GM04504 (cell line): Measurements from ENCODE around the gene AZU1.

Source experiments
- DNase-seq: peaks from one replicate; pipeline ENCODE4 v3.0.0-alpha.2; 2012; ENCODE audit warnings: low read depth

The AZU1 gene

DNA sequence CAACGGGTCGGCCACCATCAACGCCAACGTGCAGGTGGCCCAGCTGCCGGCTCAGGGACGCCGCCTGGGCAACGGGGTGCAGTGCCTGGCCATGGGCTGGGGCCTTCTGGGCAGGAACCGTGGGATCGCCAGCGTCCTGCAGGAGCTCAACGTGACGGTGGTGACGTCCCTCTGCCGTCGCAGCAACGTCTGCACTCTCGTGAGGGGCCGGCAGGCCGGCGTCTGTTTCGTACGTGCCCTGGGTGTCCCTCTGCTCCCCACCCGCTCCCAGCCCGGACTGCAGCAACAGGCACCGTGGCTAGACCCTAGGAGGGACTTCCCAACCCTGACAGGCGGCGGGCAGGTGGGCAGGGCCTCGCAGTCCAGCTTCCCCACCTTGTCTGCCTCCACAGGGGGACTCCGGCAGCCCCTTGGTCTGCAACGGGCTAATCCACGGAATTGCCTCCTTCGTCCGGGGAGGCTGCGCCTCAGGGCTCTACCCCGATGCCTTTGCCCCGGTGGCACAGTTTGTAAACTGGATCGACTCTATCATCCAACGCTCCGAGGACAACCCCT is 28.0 kb downstream of the AZU1 start:
- DNase-seq: no peak

- no peak for DNase-seq
These were observed 30.6 kb downstream of the AZU1 start for GRCh38 chr19:858284-858683.

- no peak for DNase-seq
These were observed 31.5 kb downstream of the AZU1 start, which contains the start of gene CFD for GRCh38 chr19:858868-859843. Gene CFD, plus strand, starts transcription at chr19:859664. Its CDS starts 26 bp downstream, at chr19:859690.

DNA sequence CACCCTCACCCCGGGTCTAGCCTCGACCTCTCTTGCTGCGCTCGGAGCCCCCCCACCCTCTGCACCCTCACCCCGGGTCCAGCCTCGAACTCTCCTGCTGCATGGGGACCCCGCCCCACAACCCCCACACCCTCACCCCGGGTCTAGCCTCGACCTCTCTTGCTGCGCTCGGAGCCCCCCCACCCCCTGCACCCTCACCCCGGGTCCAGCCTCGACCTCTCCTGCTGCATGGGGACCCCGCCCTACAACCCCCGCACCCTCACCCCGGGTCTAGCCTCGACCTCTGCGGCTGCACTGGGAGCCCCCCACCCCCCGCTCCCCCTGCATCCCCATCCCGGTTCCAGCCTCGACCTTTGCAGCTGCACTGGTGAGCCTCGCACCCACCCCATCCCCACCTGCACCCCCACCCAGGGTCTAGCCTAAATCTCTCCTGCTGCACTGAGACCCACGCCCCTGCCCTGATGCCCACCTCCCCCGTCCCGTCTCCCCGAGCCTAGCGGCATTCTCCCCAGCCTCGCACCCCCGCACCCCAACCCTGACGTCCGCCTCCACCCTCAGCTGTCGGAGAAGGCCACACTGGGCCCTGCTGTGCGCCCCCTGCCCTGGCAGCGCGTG is 33.6 kb downstream of the AZU1 start:
- DNase-seq: no peak

DNA sequence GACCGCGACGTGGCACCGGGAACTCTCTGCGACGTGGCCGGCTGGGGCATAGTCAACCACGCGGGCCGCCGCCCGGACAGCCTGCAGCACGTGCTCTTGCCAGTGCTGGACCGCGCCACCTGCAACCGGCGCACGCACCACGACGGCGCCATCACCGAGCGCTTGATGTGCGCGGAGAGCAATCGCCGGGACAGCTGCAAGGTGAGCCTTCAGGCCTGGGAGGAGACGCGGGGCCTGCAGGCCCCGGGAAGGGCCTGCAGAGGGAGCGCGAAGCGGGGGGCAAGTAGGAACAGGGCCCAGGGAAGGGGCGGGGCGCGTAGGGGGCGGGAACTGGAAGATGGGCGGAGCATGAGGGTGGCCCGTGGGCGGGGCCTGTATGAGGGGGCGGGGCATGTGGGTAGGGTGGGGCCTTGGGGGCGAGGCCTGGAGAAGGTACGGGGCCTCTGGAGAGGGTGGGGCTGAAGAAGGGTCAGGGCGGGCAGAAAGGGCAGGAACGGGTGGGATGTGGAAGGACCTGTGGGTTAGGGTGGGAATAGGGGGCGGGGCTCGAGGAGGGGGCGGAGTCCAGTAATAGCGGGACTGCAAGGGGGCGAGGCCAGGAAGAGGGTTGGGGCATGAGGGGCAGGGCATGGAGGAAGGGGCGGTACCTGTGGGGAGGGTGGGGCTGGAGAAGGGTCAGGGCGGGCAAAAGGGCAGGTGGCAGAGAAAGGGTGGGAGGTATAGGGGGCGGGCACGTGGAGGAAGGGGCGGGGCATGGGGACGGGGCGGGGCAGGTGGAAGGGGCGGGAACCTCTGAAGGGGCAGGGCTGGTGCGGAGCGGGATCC is 34.3 kb downstream of the AZU1 start:
- no peak for DNase-seq

DNA sequence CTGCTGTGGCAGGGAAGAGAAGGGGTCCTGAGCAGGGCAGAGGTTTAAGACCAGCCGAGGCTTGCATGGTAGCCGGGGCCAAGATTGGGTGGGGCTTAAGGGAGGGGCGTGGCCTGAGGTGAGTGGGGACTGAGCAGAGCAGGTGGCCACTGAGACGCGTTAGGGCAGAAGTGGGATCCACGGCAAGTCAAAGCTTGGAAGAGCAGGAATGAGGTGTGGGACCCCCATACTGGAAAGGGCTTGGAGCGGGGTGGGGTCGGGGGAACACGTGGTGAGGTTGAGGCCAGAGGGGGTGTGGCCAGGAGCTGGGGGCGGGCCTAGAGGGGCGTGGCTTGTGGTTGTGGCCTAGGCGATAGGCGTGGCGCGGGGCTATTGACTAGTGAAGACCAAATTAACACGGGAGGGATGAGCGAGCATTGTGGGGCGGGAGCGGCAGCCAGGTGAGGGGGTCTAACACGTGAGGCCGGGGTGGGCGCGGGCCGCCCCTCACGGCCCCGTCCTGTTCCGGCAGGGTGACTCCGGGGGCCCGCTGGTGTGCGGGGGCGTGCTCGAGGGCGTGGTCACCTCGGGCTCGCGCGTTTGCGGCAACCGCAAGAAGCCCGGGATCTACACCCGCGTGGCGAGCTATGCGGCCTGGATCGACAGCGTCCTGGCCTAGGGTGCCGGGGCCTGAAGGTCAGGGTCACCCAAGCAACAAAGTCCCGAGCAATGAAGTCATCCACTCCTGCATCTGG is 35.1 kb downstream of the AZU1 start:
- no peak for DNase-seq

- DNase-seq: no peak
These were observed 35.6 kb downstream of the AZU1 start for GRCh38 chr19:863315-863620.

- no peak for DNase-seq
These were observed 39.2 kb downstream of the AZU1 start for GRCh38 chr19:866769-867300.

DNA sequence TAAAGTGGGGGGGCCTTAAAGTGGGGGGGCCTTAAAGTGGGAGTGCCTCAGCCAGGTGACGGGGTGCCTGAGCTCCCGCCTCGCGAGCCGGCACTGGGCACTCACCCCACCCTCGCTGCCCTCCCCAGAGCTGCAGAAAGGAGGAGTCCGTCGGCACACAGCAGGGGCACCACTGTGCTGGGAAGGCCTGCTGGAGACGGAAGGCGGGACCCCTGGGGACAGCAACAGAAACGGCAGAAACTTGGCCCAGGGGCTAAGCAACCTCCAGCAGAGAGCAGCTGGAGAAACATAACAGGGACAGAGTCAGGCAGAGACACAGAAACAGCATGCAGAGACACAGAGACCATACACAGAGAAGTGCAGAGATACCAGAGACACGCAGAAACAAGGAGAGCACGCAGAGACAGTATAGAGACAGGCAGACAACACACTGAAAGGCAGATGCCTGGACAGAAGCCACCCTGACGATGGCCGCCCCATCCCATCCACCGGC is 39.7 kb downstream of the AZU1 start:
- no peak for DNase-seq

DNA sequence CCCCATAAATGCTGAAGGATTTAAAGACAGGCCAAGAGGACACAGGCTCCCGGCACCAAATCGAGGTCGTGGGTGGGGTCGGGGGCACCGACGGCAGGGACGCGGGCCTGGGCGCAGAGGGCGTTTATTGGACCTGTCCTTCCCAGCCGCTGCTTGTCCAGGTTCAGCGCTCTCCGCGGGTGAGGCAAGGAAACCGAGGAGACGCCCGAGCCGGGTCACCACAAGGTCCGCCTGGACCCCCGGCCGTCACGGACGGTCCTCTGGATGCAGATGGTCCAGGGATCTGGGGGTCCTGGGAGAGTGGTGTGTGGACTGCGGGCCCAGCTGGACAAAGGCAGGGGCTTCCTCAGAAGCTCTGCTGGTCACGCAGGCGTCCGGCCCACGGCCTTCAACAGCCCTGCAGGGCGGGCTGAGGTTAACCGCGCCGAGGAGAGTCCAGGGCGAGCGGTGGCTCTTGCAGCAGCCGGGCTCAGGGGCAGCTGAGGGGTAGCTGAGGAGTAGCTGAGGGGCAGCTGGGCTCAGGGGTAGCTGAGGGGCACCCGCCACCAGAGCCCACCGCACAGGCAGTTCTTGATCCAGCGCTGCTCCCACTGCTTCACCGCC is 40.3 kb downstream of the AZU1 start:
- no peak for DNase-seq

- DNase-seq: no peak
These were observed 41.0 kb downstream of the AZU1 start for GRCh38 chr19:868458-869244.

- DNase-seq: peak; percentile 92
These were observed 41.9 kb downstream of the AZU1 start for GRCh38 chr19:869245-870177.

GRCh38 chr19:870314-870713 is 42.7 kb downstream of the AZU1 start:
- DNase-seq: no peak

- no peak for DNase-seq
These were observed 43.3 kb downstream of the AZU1 start for GRCh38 chr19:870963-871401.

DNA sequence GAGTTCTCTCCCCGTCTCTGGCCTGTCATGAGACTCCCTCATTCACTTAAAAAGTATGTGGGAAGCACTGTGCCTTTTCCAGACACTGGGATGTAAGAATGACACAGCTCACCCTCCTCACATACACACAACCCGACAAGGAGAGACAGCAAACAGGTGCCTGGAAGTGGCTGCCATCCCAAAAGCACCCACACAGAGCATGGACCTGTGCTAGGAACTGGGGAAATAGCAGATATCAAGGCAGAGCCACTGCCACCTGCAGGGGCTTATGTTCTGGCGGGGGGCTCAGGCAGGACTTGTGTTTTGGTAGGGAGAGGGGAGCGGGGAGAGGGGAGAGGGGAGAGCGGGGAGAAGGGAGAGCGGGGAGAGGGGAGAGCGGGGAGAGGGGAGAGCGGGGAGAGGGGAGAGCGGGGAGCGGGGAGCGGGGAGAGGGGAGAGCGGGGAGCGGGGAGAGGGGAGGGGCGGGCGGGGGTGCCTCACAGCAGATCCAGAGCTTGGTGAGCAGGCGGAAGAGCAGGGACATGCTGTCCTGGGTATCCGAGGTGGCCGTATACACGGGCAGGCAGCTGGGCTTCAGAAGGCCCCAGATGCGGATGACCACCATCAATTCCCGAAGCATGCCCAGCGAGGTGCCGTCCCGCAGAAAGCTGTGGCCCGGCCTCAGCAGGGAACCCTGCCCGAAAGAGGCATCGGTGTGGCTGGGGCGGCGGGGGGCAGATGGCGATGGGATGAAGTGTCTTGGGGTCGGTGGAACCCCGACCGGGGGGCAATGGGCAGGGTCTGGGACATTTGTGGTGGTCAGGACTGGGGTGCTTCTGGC is 44.0 kb downstream of the AZU1 start:
- DNase-seq: no peak

- DNase-seq: peak; percentile 62
These were observed 44.8 kb downstream of the AZU1 start for GRCh38 chr19:872266-872951.

DNA sequence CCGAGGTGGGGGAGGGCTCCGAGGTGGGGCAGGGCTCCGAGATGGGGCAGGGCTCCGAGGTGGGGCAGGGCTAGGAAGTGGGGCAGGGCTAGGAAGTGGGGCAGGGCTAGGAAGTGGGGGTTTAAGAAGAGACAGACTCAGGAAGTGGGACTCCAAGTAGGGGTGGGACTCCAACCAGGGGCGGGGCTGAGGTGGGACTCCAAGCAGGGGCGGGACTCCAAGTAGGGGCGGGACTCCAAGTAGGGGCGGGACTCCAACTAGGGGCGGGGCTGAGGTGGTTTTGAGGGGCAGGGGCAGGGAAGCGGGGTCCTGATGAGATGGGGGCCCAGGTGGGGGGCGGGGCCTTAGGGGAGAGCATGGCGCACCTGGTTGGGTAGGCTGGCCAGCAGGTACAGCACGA is 45.4 kb downstream of the AZU1 start:
- DNase-seq: peak; percentile 68
